CD4-positive, alpha-beta T cell (primary cell): ENCODE results near the gene SLC25A52. TPM values are rescaled to one million over a fixed set of nuclear protein-coding genes. Genes with fewer than 3 reads are reported as not detected.
"Not testable (repeated sequence)": the region's sequence is repeated elsewhere in the genome, so short reads cannot be mapped to it uniquely, and the experiment has no call there.

Experiments used
- ATAC-seq: fragments of 200-7000 bp; cut with Tn5 transposase; one replicate; pipeline ENCODE4 v1.10.0; 2022; ENCODE audit warnings: mild to moderate bottlenecking; ENCODE audit not compliant: poor library complexity
- CTCF ChIA-PET: fragments of 350-600 bp; sonication (Branson Sonifier 250); formaldehyde crosslinking; loops from one replicate; lab custom pipeline; 2021; ENCODE audit warnings: antibody characterized with exemption, inconsistent platforms; lab: Charles Lee
- POLR2A ChIA-PET: fragments of 350-600 bp; sonication (Branson Sonifier 250); formaldehyde crosslinking; loops from one replicate; lab custom pipeline; 2021; ENCODE audit warnings: antibody characterized with exemption, inconsistent platforms; lab: Charles Lee
- DNase-seq, 14 experiments: peaks; one replicate each; pipeline ENCODE4 v3.0.0-alpha.2; 2013 to 2020; ENCODE audit warnings: mixed read lengths in 2 of 14
- H3K27ac ChIP-seq, 2 donors: one replicate each; pipeline versions ENCODE4 v1.5.1 to v1.7.0; 2013; ENCODE audit warnings: low read length in 2 of 2, low read depth in 1 of 2, mild to moderate bottlenecking in 1 of 2
- H3K27me3 ChIP-seq, 2 experiments: 1 replicate in 1 of 2; 2 replicates in 1 of 2; pipeline versions ENCODE4 v1.6.1 to v1.7.0; 2013; ENCODE audit warnings: low read length in 2 of 2, control low read depth in 1 of 2, mild to moderate bottlenecking in 1 of 2, moderate library complexity in 1 of 2; ENCODE audit not compliant: insufficient read depth in 2 of 2, control insufficient read depth in 1 of 2
- H3K36me3 ChIP-seq: one replicate; pipeline ENCODE4 v1.6.1; 2013; ENCODE audit warnings: low read length, control low read depth; ENCODE audit not compliant: insufficient read depth
- H3K4me1 ChIP-seq: one replicate; pipeline ENCODE4 v1.6.1; 2013; ENCODE audit warnings: low read length, control low read depth; ENCODE audit not compliant: insufficient read depth
- H3K4me3 ChIP-seq: one replicate; pipeline ENCODE4 v1.5.1; 2013; ENCODE audit warnings: mild to moderate bottlenecking, low read length, moderate library complexity
- H3K9me3 ChIP-seq, 2 experiments: 1 replicate in 1 of 2; 2 replicates in 1 of 2; pipeline versions ENCODE4 v1.6.1 to v1.7.0; 2013; ENCODE audit warnings: low read length in 2 of 2, mild to moderate bottlenecking in 2 of 2, control low read depth in 1 of 2, moderate library complexity in 1 of 2; ENCODE audit not compliant: control insufficient read depth in 1 of 2, insufficient read depth in 1 of 2
- H3K27ac Mint-ChIP-seq: one replicate; pipeline ENCODE4 v1.8.0; 2020; ENCODE audit warnings: mixed read lengths
- H3K27me3 Mint-ChIP-seq: one replicate; pipeline ENCODE4 v1.8.0; 2021; ENCODE audit warnings: mixed read lengths
- H3K36me3 Mint-ChIP-seq: one replicate; pipeline ENCODE4 v1.8.0; 2021; ENCODE audit warnings: low read depth, mixed read lengths
- H3K4me1 Mint-ChIP-seq: one replicate; pipeline ENCODE4 v1.8.0; 2021; ENCODE audit warnings: low read depth, mixed read lengths
- H3K4me3 Mint-ChIP-seq: one replicate; pipeline ENCODE4 v1.8.0; 2020; ENCODE audit warnings: mild to moderate bottlenecking, mixed read lengths
- H3K9me3 Mint-ChIP-seq: one replicate; pipeline ENCODE4 v1.8.0; 2020; ENCODE audit warnings: mixed read lengths
- intact Hi-C, 2 experiments: fragments of 100-400 bp; cut with DNase I in 1 of 2; cut with micrococcal nuclease in 1 of 2; formaldehyde crosslinking; loops; one replicate each; pipeline versions ENCODE4 v1.15.1 to v1.9.0; 2023 to 2025; cut with DNase I, micrococcal nuclease
- total RNA-seq, 174 experiments: library from RNA in 2 of 174; stranded (reverse) in 2 of 174; gene quantifications; one replicate each; pipeline ENCODE4 v1.2.3 and lab custom pipeline; 2021 to 2026
- TF ChIP-seq, protein P1 (sequence below): fragments of 200-600 bp; IDR thresholded peaks from one replicate; pipeline ENCODE4 v1.8.0; 2022; ENCODE audit warnings: antibody characterized with exemption, mild to moderate bottlenecking

The SLC25A52 gene
- total RNA-seq, 2 experiments from 2014 or later: not detected

DNA sequence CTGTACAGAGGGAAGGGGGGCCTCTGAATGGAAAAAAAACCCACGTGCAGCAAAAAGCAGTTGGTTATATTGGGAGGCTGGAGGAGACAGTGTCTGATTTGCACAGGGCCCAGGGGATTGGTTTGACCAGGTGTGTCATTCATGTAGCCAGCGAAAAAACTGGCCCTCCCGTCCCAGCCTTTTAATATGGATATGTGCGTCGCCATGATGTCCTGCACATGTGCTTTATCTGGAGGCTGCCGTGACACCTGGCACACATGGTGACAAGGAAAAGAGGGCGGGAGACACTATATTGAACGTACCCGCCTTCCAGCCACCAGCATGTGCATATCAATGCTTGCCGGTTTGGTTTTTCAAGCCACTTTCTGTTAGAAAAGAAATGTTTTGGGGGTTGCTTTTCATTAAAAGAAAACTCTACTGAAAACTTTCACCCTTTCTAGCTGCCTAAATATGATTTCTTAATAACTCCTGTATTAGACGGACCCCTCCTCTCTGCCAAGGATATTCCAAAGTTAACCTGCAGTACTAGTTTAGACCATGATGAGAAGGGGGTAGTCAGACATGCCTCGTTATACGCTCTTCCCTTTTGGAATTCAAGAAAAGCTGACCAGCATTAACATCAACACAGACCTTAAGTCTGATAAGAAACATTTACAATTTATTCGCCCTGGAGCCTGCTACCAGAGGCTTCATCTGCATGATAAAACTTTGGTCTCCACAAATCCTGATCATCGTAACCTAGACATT is 16.2 kb downstream of the SLC25A52 start:
- TF ChIP-seq, protein P1, sequence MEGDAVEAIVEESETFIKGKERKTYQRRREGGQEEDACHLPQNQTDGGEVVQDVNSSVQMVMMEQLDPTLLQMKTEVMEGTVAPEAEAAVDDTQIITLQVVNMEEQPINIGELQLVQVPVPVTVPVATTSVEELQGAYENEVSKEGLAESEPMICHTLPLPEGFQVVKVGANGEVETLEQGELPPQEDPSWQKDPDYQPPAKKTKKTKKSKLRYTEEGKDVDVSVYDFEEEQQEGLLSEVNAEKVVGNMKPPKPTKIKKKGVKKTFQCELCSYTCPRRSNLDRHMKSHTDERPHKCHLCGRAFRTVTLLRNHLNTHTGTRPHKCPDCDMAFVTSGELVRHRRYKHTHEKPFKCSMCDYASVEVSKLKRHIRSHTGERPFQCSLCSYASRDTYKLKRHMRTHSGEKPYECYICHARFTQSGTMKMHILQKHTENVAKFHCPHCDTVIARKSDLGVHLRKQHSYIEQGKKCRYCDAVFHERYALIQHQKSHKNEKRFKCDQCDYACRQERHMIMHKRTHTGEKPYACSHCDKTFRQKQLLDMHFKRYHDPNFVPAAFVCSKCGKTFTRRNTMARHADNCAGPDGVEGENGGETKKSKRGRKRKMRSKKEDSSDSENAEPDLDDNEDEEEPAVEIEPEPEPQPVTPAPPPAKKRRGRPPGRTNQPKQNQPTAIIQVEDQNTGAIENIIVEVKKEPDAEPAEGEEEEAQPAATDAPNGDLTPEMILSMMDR: no peak
- H3K27ac Mint-ChIP-seq: no peak overlapping the region

DNA sequence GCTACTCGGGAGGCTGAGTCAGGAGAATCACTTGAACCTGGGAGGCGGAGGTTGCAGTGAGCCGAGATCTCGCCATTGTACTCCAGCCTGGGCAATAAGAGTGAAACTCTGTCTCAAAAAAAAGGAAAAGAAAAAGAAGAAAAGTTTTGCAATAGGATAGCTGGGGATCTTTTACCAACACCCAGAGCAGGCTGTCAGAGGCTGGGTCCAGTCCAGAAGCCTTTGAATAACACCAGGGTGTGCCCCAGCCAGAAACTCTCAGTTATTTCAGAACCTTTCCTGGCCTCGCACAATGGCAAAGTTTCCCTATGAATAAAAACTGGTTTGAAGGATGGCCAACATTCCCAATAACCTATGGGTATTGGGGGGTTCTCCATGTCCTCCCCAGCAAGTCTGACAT is 17.1 kb downstream of the SLC25A52 start:
- intact Hi-C loops: loop anchor here (1.0 to 10.0 kb wide), 5 partner anchors 211 to 809 kb away; no protein-coding TSS in a partner anchor
- POLR2A ChIA-PET: not testable (repeated sequence)

More for the DNA sequence above, 16.2 kb downstream of the SLC25A52 start:
- H3K9me3 ChIP-seq: no peaks in the 10 kb centered on the region
- Mint-ChIP-seq H3K9me3 (no peaks in the 10 kb centered on the region), H3K4me3 (no peak overlapping the region), H3K27me3 (peaks cover 4% of the 10 kb centered on the region), H3K4me1 (no peaks in the 10 kb centered on the region), H3K36me3 (no peaks in the 10 kb centered on the region)
- no peaks in the 10 kb centered on the region for H3K27me3 ChIP-seq
- ChIA-PET POLR2A (no interaction called here), CTCF (no interaction called here)
- H3K36me3 ChIP-seq: no peaks in the 10 kb centered on the region
- intact Hi-C loops: loop anchor here (5.0 to 10.0 kb wide), 4 partner anchors 213 to 808 kb away; no protein-coding TSS in a partner anchor
- H3K4me3 ChIP-seq: no peak overlapping the region
- H3K4me1 ChIP-seq: no peaks in the 10 kb centered on the region
- DNase-seq: no peak
- no peak overlapping the region for H3K27ac ChIP-seq
- no peak for ATAC-seq

DNA sequence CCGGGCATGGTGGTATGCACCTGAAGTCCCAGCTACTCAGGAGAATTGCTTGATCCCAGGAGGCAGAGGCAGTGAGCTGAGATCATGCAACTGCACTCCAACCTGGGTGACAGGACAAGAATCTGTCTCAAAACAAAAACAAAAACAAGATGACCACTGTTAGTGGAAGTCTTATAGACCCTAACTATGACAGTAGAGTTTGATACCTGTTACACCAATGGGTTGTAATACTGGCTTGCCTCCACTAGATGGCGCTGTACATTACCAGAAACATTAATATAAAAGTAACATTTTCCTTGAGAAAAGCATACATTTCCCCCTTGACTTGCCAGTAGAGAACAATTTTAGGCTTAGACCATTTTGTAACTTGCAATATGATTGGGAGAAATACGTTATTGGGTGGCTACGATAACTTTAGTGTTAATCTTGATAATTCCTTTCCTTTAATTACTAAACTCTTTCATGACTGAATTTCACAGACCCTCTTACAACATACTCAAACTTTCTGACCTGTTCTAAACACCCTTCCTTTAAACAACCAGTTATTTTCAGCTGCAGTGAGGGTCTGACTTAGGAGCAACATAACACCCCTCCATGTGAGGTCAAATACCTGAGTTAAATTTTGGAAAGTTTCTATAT is 19.5 kb downstream of the SLC25A52 start:
- DNase-seq: peak; percentile 11 to 71 (median 46)
- intact Hi-C loops: loop anchor here (2.0 to 10.0 kb wide), 5 partner anchors 216 to 811 kb away; no protein-coding TSS in a partner anchor
- no peak overlapping the region for H3K27ac Mint-ChIP-seq

More for the DNA sequence above, 17.1 kb downstream of the SLC25A52 start:
- DNase-seq, H3K27me3 Mint-ChIP-seq, H3K9me3 ChIP-seq, CTCF ChIA-PET, H3K27ac Mint-ChIP-seq, H3K4me3 Mint-ChIP-seq, ATAC-seq, H3K4me3 ChIP-seq, H3K9me3 Mint-ChIP-seq, H3K36me3 ChIP-seq, H3K4me1 Mint-ChIP-seq, H3K27me3 ChIP-seq, H3K27ac ChIP-seq, H3K4me1 ChIP-seq, H3K36me3 Mint-ChIP-seq: not testable (repeated sequence)

More for the DNA sequence above, 19.5 kb downstream of the SLC25A52 start:
- ChIA-PET POLR2A (no interaction called here), CTCF (interaction anchor here (0.6 kb wide), 2 partner anchors 38 to 394 kb away, joined by 3 to 6 read pairs; no protein-coding TSS in a partner anchor)
- Mint-ChIP-seq H3K27me3 (peaks cover 4% of the 10 kb centered on the region), H3K4me3 (no peak overlapping the region), H3K36me3 (no peaks in the 10 kb centered on the region), H3K4me1 (no peaks in the 10 kb centered on the region), H3K9me3 (no peaks in the 10 kb centered on the region)
- no peaks in the 10 kb centered on the region for H3K4me1 ChIP-seq
- TF ChIP-seq, protein P1: peak; percentile 95
- ATAC-seq: peak; percentile 34
- no peak overlapping the region for H3K4me3 ChIP-seq
- no peak overlapping the region for H3K27ac ChIP-seq
- no peaks in the 10 kb centered on the region for H3K9me3 ChIP-seq
- H3K27me3 ChIP-seq: no peaks in the 10 kb centered on the region
- H3K36me3 ChIP-seq: no peaks in the 10 kb centered on the region
